ENCODE results near the gene SMTN.
"Not testable (repeated sequence)": the region's sequence is repeated elsewhere in the genome, so short reads cannot be mapped to it uniquely, and the experiment has no call there.

SMTN gene

GRCh38 chr22:31073545-31074145 is 7.5 kb upstream of the SMTN start:
- DNase-seq, result not testable (repeated sequence)

DNA sequence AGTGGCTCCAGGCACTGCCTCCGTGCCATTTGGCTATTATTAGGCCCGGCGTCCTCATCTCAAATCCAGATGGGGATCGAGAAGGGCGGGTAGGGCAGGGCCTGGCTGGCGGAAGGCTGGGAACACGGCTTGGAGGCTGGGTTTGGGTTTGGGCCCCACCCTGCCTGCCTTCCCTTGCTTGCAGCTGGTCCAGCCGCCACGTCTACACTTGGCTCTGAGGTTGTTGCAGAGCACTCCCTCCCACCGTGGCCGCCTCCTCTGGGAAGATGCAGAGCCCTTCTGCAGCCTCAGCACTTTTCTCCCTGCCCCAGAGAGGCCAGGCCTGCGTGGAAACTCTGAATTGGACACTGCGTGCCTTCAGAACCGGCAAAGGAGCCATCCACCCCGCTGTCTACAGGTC is 5.2 kb upstream of the SMTN start:
- no peak for DNase-seq

GRCh38 chr22:31077681-31078080 is 3.4 kb upstream of the SMTN start:
- no peak for DNase-seq

GRCh38 chr22:31078389-31078788 is 2.7 kb upstream of the SMTN start:
- not testable (repeated sequence) for DNase-seq

DNA sequence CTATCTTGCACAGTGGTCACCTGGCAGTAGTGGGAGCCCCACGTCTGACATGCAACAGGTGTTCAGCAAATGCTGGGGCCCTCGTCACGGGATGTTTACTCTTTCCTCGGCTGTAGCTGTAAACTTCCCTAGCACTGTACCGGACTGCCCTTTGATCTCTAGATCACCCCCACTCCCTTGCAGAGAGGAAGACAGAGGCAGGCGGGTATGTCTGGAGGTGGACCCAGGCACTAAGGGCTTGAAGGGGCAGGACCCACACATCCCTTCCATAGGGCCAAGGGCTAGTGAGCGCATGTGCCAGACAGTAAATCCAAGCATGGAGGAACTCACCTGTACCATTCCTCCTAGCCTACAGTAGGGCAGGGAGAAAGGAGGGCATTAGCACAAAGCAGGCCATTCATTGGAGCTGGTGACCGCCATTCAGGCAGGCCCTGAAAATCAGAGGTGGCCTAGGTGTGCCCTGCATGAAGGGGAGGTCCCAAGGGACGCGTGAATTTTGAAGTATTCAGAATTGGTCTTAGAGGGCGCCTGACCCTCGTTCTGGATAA is 1.9 kb upstream of the SMTN start:
- DNase-seq, result no peak

GRCh38 chr22:31080164-31080847 is 812 bp upstream of the SMTN start:
- no peak for DNase-seq

GRCh38 chr22:31081963-31082605 is 966 bp downstream of the SMTN start:
- no peak for DNase-seq

- DNase-seq, result peak; percentile 41 to 48
Observed at GRCh38 chr22:31082606-31083376, 1.7 kb downstream of the SMTN start.

- no peak for DNase-seq
Observed at GRCh38 chr22:31083377-31083768, 2.3 kb downstream of the SMTN start.

GRCh38 chr22:31083923-31084810 is 3.0 kb downstream of the SMTN start:
- DNase-seq, result no peak

GRCh38 chr22:31084811-31085492 is 3.8 kb downstream of the SMTN start:
- DNase-seq, result peak; percentile 77 to 82

- no peak for DNase-seq
Observed at GRCh38 chr22:31085493-31085824, 4.3 kb downstream of the SMTN start.

- no peak for DNase-seq
Observed at GRCh38 chr22:31085928-31086327, 4.8 kb downstream of the SMTN start.

DNA sequence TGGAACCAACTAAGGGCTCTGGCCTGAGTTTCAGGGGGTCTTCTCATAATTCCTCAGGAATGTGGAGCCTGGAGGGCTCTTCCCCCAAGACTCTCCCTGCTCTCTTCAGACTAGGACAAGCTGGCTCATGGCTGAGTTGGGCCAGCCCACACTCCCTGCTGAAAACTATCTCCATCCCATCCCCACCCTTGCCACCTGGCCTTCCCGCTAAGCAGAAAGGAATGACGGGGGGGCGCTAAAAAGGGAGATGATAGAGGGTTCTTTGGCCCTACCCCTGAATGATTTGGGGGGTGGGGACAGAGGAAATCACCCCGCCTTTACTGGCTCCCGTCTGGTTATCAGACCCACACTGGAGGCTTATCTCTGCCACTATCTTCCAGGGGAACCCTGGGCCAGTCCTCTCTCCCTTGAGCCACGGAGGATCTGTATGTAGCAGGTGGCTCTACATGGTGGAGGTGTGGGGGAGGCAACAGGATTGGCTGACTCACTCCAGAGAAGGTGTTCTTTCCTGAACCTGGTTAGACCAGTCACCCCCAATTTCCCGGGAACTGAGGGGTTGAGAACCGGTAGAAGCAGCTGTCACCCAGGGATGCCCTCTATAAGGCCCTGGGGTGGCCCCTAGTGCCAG is 5.7 kb downstream of the SMTN start:
- no peak for DNase-seq

GRCh38 chr22:31087744-31088215 is 6.7 kb downstream of the SMTN start:
- no peak for DNase-seq

DNA sequence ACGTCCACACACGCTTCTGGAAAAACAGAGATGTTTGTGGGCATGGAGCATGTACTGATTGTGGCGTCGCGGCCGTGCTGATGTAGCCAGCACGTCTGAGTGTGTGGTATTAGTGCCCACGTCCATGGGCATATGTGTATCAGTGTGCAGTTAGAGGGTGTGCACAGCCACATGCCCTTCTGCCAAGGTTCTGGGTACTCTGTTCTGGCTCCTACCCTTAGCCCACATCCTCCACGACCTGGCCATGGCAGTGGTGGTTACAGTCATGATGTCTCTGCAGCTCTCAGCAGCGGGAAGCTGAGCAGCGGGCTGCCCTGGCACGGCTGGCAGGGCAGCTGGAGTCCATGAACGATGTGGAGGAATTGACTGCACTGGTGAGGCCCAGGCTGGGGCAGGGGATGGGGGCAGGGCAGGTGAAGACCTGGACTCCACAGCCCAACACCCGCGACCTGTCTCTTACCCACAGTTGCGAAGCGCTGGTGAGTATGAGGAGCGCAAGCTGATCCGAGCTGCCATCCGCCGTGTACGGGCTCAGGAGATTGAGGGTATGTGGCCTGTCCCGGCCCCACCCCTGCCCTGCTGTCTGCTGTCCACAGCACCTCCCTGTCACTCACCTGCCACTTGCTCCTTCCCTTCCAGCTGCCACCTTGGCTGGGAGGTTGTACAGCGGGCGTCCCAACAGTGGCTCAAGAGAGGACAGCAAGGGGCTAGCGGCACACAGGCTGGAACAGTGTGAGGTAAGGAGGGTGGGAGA is 7.3 kb downstream of the SMTN start:
- DNase-seq, result no peak

GRCh38 chr22:31089160-31090100 is 8.3 kb downstream of the SMTN start:
- DNase-seq, result peak; percentile 39 to 51

DNA sequence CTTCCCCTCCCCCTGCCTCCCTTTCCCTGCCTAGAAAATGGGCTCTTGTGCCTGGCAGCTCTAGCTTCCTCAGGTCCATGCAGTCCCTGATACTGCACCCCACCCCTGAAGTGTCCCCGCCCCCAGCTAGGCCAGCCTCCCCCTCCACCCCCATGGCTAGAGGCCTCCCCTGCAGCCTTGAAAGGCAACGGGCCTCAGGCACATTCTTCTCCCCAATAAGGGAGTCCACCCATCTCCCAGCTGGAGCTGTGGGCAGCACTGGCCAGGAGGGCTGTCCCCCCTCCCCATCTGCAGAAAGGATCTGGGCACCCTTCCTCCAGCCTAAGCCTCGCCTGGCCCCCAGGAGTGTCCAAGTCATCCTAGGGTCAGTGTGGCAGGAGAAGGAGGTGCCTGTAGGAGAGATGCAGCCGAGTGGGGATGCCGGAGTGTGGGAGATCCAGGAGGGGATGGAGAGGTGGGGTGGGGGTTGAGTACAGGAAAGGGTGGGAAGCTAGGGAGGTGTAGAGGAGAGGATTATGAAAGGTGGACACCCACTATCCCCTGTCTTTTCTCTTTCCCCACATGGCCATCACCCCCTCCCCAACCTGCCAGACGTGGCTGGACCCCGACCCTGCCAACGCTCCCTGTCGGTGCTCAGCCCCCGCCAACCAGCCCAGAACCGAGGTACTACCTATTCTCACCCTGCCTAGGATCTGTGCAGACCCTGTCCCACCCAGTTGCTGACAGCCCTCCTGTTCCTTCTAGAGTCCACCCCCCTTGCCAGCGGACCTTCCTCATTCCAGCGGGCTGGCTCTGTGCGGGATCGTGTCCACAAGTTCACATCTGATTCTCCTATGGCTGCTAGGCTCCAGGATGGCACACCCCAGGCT is 9.3 kb downstream of the SMTN start:
- no peak for DNase-seq

Data from CD4-positive, alpha-beta T cell treated with Interleukin-4 for 1 hour (primary cell).